HEK293T (cell line): ENCODE results near the gene TLCD5.

Source experiments
- CTCF ChIA-PET: fragments of 350-600 bp; formaldehyde crosslinking; extraction: SDS; loops from one replicate; lab custom pipeline; 2021; ENCODE audit warnings: antibody characterized with exemption, inconsistent platforms; lab: Yijun Ruan, JAX
- POLR2A ChIA-PET: fragments of 350-600 bp; formaldehyde crosslinking; extraction: SDS; loops from one replicate; lab custom pipeline; 2020; ENCODE audit warnings: antibody characterized with exemption, inconsistent platforms; lab: Yijun Ruan, JAX
- DNase-seq: peaks from one replicate; pipeline ENCODE4 v3.0.0; 2012; ENCODE audit warnings: mixed read lengths; ENCODE audit errors: extremely low spot score
- ARNT ChIP-seq: fragments of 450-650 bp; IDR thresholded peaks from 2 replicates; pipeline ENCODE4 v1.6.1; 2017; ENCODE audit warnings: mild to moderate bottlenecking
- BHLHE40 ChIP-seq: fragments of 450-650 bp; IDR thresholded peaks from 2 replicates; pipeline ENCODE4 v1.6.1; 2016; ENCODE audit warnings: mild to moderate bottlenecking, moderate library complexity, borderline replicate concordance
- CTBP1 ChIP-seq: fragments of 450-650 bp; IDR thresholded peaks from 2 replicates; pipeline ENCODE4 v1.6.1; 2016; ENCODE audit warnings: borderline replicate concordance
- ELF4 ChIP-seq: fragments of 450-650 bp; IDR thresholded peaks from 2 replicates; pipeline ENCODE4 v1.6.1; 2017; ENCODE audit warnings: antibody characterized with exemption
- FOXA1 ChIP-seq: fragments of 450-650 bp; IDR thresholded peaks from 2 replicates; pipeline ENCODE4 v1.6.1; 2016; ENCODE audit warnings: mild to moderate bottlenecking
- FOXK2 ChIP-seq: fragments of 450-650 bp; IDR thresholded peaks from 2 replicates; pipeline ENCODE4 v1.6.1; 2016; ENCODE audit warnings: mild to moderate bottlenecking
- FOXM1 ChIP-seq: fragments of 450-650 bp; IDR thresholded peaks from 2 replicates; pipeline ENCODE4 v1.6.1; 2017; ENCODE audit warnings: mild to moderate bottlenecking, borderline replicate concordance
- HDGF ChIP-seq: fragments of 450-650 bp; IDR thresholded peaks from 2 replicates; pipeline ENCODE4 v1.6.1; 2017; ENCODE audit warnings: antibody characterized with exemption, borderline replicate concordance
- L3MBTL2 ChIP-seq: fragments of 450-650 bp; conservative IDR thresholded peaks from 2 replicates; pipeline ENCODE4 v1.6.1; 2016; ENCODE audit warnings: mild to moderate bottlenecking
- LEF1 ChIP-seq: fragments of 450-650 bp; IDR thresholded peaks from 2 replicates; pipeline ENCODE4 v1.6.1; 2017; ENCODE audit warnings: mild to moderate bottlenecking, borderline replicate concordance
- NFRKB ChIP-seq: fragments of 450-650 bp; IDR thresholded peaks from 2 replicates; pipeline ENCODE4 v1.6.1; 2016; ENCODE audit warnings: mild to moderate bottlenecking, moderate library complexity
- SP1 ChIP-seq: fragments of 450-650 bp; IDR thresholded peaks from 2 replicates; pipeline ENCODE4 v1.6.1; 2017
- SUZ12 ChIP-seq: fragments of 450-650 bp; IDR thresholded peaks from 2 replicates; pipeline ENCODE4 v1.6.1; 2016; ENCODE audit warnings: mild to moderate bottlenecking
- TARDBP ChIP-seq: fragments of 450-650 bp; IDR thresholded peaks from 2 replicates; pipeline ENCODE4 v1.6.1; 2016
- ZNF384 ChIP-seq: fragments of 450-650 bp; IDR thresholded peaks from 2 replicates; pipeline ENCODE4 v1.6.1; 2016
- TF ChIP-seq, protein P1 (sequence below): fragments of 450-650 bp; IDR thresholded peaks from 2 replicates; pipeline ENCODE4 v1.6.1; 2016

TLCD5 gene

GRCh38 chr11:120314861-120315260 lies 10.2 kb upstream of the TLCD5 start:
- ChIA-PET POLR2A (interaction anchor here (1.1 kb wide), 1 partner anchor 20 kb away, joined by 3 read pairs; no protein-coding TSS in a partner anchor), CTCF (interaction anchor here (1.0 kb wide), 1 partner anchor 85 kb away, joined by 5 read pairs; no protein-coding TSS in a partner anchor)
- TF ChIP-seq HDGF (no peak), CTBP1 (no peak), FOXM1 (no peak), ZNF384 (no peak), SUZ12 (no peak), ARNT (no peak), SP1 (no peak), ELF4 (no peak), FOXA1 (no peak), BHLHE40 (no peak)
- TF ChIP-seq, protein P1, sequence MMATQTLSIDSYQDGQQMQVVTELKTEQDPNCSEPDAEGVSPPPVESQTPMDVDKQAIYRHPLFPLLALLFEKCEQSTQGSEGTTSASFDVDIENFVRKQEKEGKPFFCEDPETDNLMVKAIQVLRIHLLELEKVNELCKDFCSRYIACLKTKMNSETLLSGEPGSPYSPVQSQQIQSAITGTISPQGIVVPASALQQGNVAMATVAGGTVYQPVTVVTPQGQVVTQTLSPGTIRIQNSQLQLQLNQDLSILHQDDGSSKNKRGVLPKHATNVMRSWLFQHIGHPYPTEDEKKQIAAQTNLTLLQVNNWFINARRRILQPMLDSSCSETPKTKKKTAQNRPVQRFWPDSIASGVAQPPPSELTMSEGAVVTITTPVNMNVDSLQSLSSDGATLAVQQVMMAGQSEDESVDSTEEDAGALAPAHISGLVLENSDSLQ: no peak

GRCh38 chr11:120316880-120317688 lies 8.0 kb upstream of the TLCD5 start:
- no peak for TF ChIP-seq ARNT
- TF ChIP-seq SP1: no peak
- ChIA-PET CTCF (interaction anchor here (0.8 to 1.5 kb wide), 4 partner anchors 10 to 124 kb away, joined by 3 to 6 read pairs (median 3); no protein-coding TSS in a partner anchor), POLR2A (no interaction called here)
- DNase-seq: no peak

More at GRCh38 chr11:120314861-120315260, 10.2 kb upstream of the TLCD5 start:
- no peak for DNase-seq

- ChIA-PET CTCF (interaction anchor here (0.8 to 1.5 kb wide), 4 partner anchors 11 to 125 kb away, joined by 3 to 6 read pairs (median 3); no protein-coding TSS in a partner anchor), POLR2A (no interaction called here)
- DNase-seq: no peak
- TF ChIP-seq CTBP1 (no peak), FOXM1 (no peak), ZNF384 (no peak), TARDBP (no peak), ELF4 (no peak), FOXA1 (no peak), LEF1 (no peak), SUZ12 (no peak), HDGF (no peak), FOXK2 (no peak), SP1 (no peak), BHLHE40 (no peak)
- TF ChIP-seq, protein P1: no peak
Observed at GRCh38 chr11:120317689-120318480, 7.2 kb upstream of the TLCD5 start.

GRCh38 chr11:120318906-120319305 lies 6.2 kb upstream of the TLCD5 start:
- ChIA-PET CTCF (no interaction called here), POLR2A (no interaction called here)
- TF ChIP-seq SP1 (no peak), SUZ12 (no peak)

GRCh38 chr11:120326228-120326627 lies 1.1 kb downstream of the TLCD5 start:
- ChIA-PET POLR2A (interaction anchor here (0.6 to 1.6 kb wide), 2 partner anchors 9 to 65 kb away, joined by 3 to 9 read pairs; no protein-coding TSS in a partner anchor), CTCF (interaction anchor here (2.1 kb wide), 1 partner anchor 9 kb away, joined by 9 read pairs; no protein-coding TSS in a partner anchor)
- no peak for TF ChIP-seq FOXM1
- no peak for TF ChIP-seq BHLHE40
- TF ChIP-seq, protein P1: no peak
- TF ChIP-seq ARNT: no peak
- TF ChIP-seq FOXK2: no peak
- no peak for TF ChIP-seq CTBP1
- no peak for TF ChIP-seq FOXA1
- TF ChIP-seq L3MBTL2: no peak
- no peak for TF ChIP-seq TARDBP
- no peak for TF ChIP-seq ELF4
- no peak for TF ChIP-seq NFRKB
- TF ChIP-seq SUZ12: no peak
- TF ChIP-seq LEF1: no peak
- TF ChIP-seq HDGF: no peak
- TF ChIP-seq SP1: no peak
- no peak for TF ChIP-seq ZNF384
- no peak for DNase-seq

More at GRCh38 chr11:120318906-120319305, 6.2 kb upstream of the TLCD5 start:
- DNase-seq: no peak

DNA sequence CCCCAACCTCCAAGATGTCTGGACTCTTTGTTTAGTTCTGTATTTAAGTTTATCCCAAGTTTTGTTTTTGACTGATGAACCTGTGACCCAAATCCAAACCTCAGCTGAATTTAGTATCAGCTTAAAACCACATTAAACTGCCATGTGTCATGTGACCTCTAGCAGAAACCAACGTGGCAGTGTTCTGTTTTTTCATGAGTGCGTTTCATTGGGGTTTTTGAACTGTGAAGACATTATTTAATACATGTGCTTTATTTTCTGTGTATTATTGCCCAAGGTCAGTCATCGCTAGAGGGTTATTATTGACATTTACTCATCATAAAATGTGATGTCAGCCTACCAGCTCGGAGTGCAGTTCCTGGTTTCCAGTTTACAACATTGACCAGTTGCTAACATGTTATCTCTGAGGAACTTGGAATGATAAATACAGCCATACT lies 1.8 kb downstream of the TLCD5 start:
- no peak for TF ChIP-seq ZNF384
- TF ChIP-seq BHLHE40: no peak
- TF ChIP-seq, protein P1: no peak
- TF ChIP-seq SP1: no peak
- TF ChIP-seq L3MBTL2: no peak
- TF ChIP-seq FOXA1: no peak
- no peak for TF ChIP-seq ARNT
- no peak for TF ChIP-seq CTBP1
- TF ChIP-seq LEF1: no peak
- no peak for TF ChIP-seq FOXM1
- no peak for TF ChIP-seq NFRKB
- no peak for TF ChIP-seq FOXK2
- no peak for TF ChIP-seq SUZ12
- no peak for TF ChIP-seq ELF4
- no peak for TF ChIP-seq HDGF
- TF ChIP-seq TARDBP: no peak
- CTCF ChIA-PET: interaction anchor here (2.1 kb wide), 1 partner anchor 8 kb away, joined by 9 read pairs; no protein-coding TSS in a partner anchor
- POLR2A ChIA-PET: interaction anchor here (1.6 kb wide), 1 partner anchor 8 kb away, joined by 9 read pairs; no protein-coding TSS in a partner anchor
- DNase-seq: no peak
